H9 (cell line): ENCODE results near the gene SYNPO2. TPM values are rescaled to one million over a fixed set of nuclear protein-coding genes. Genes with fewer than 3 reads are reported as not detected.

Experiments used
- DNase-seq: peaks from one replicate; pipeline ENCODE4 v3.0.0-alpha.2; 2017
- H2AFZ ChIP-seq: one replicate; pipeline ENCODE4 v1.6.1; 2013; ENCODE audit warnings: mild to moderate bottlenecking, low read length, control low read depth, moderate library complexity
- H2AK5ac ChIP-seq: 2 replicates; pipeline ENCODE4 v1.6.1; 2013; ENCODE audit warnings: low read length, control low read depth, mixed read lengths; ENCODE audit not compliant: insufficient read length
- H2BK120ac ChIP-seq: one replicate; pipeline ENCODE4 v1.6.1; 2013; ENCODE audit warnings: low read depth, mild to moderate bottlenecking, low read length, control low read depth, inconsistent platforms; ENCODE audit not compliant: poor library complexity, severe bottlenecking
- H2BK12ac ChIP-seq: 2 replicates; pipeline ENCODE4 v1.6.1; 2013; ENCODE audit warnings: low read length, control low read depth, mixed read lengths, low read depth; ENCODE audit not compliant: insufficient read length
- H2BK15ac ChIP-seq: 2 replicates; pipeline ENCODE4 v1.6.1; 2013; ENCODE audit warnings: low read depth, low read length, control low read depth
- H2BK20ac ChIP-seq: one replicate; pipeline ENCODE4 v1.6.1; 2013; ENCODE audit warnings: low read depth, mild to moderate bottlenecking, low read length, control low read depth, inconsistent platforms; ENCODE audit not compliant: poor library complexity, severe bottlenecking
- H2BK5ac ChIP-seq: 2 replicates; pipeline ENCODE4 v1.6.1; 2013; ENCODE audit warnings: low read length, control low read depth, mixed read lengths; ENCODE audit not compliant: insufficient read length
- H3K14ac ChIP-seq: 2 replicates; pipeline ENCODE4 v1.6.1; 2013; ENCODE audit warnings: low read length, control low read depth; ENCODE audit not compliant: insufficient read depth
- H3K18ac ChIP-seq: 2 replicates; pipeline ENCODE4 v1.6.1; 2013; ENCODE audit warnings: low read depth, mild to moderate bottlenecking, mixed read lengths, low read length, control low read depth; ENCODE audit not compliant: insufficient read length
- H3K23ac ChIP-seq: 2 replicates; pipeline ENCODE4 v1.6.1; 2013; ENCODE audit warnings: low read length, control low read depth, mixed read lengths, low read depth; ENCODE audit not compliant: insufficient read length
- H3K23me2 ChIP-seq: 2 replicates; pipeline ENCODE4 v1.6.1; 2013; ENCODE audit warnings: low read depth, mild to moderate bottlenecking, mixed read lengths, low read length, control low read depth; ENCODE audit not compliant: insufficient read length, poor library complexity, severe bottlenecking
- H3K27ac ChIP-seq: 2 replicates; pipeline ENCODE4 v1.5.1; 2013; ENCODE audit warnings: low read length, control low read depth, mixed read lengths, low read depth; ENCODE audit not compliant: insufficient read length
- H3K27me3 ChIP-seq: 2 replicates; pipeline ENCODE4 v1.6.1; 2013; ENCODE audit warnings: low read length, control low read depth, inconsistent platforms; ENCODE audit not compliant: insufficient read depth
- H3K4ac ChIP-seq: 2 replicates; pipeline ENCODE4 v1.6.1; 2013; ENCODE audit warnings: low read depth, mild to moderate bottlenecking, control low read depth, inconsistent platforms, low read length, moderate library complexity
- H3K4me1 ChIP-seq: 2 replicates; pipeline ENCODE4 v1.6.1; 2013; ENCODE audit warnings: low read length, control low read depth, inconsistent platforms; ENCODE audit not compliant: insufficient read depth
- H3K4me2 ChIP-seq: 2 replicates; pipeline ENCODE4 v1.6.1; 2013; ENCODE audit warnings: low read length, control low read depth, mixed read lengths; ENCODE audit not compliant: insufficient read length, insufficient read depth
- H3K56ac ChIP-seq: 2 replicates; pipeline ENCODE4 v1.6.1; 2013; ENCODE audit warnings: low read depth, mild to moderate bottlenecking, mixed read lengths, low read length, control low read depth; ENCODE audit not compliant: insufficient read length
- H3K79me1 ChIP-seq: 2 replicates; pipeline ENCODE4 v1.6.1; 2013; ENCODE audit warnings: low read depth, mild to moderate bottlenecking, moderate library complexity, low read length, control low read depth, inconsistent platforms; ENCODE audit not compliant: insufficient read depth, poor library complexity, severe bottlenecking
- H3K79me2 ChIP-seq: 2 replicates; pipeline ENCODE4 v1.6.1; 2013; ENCODE audit warnings: low read length, control low read depth, inconsistent platforms; ENCODE audit not compliant: insufficient read depth
- H3K9ac ChIP-seq: 2 replicates; pipeline ENCODE4 v1.6.1; 2013; ENCODE audit warnings: low read length, control low read depth, mixed read lengths; ENCODE audit not compliant: insufficient read length; ENCODE audit errors: extremely low read depth
- H3K9me3 ChIP-seq: one replicate; pipeline ENCODE4 v1.6.1; 2013; ENCODE audit warnings: low read depth, low read length, inconsistent platforms; ENCODE audit not compliant: control insufficient read depth
- H3T11ph ChIP-seq: one replicate; pipeline ENCODE4 v1.6.1; 2013; ENCODE audit warnings: mild to moderate bottlenecking, low read length, control low read depth, inconsistent platforms
- H4K20me1 ChIP-seq: one replicate; pipeline ENCODE4 v1.6.1; 2013; ENCODE audit not compliant: control insufficient read depth, insufficient read length, insufficient read depth
- H4K5ac ChIP-seq: 2 replicates; pipeline ENCODE4 v1.6.1; 2013; ENCODE audit warnings: low read depth, mild to moderate bottlenecking, mixed read lengths, low read length, control low read depth; ENCODE audit not compliant: insufficient read length
- H4K8ac ChIP-seq: replicated peaks from 2 replicates; pipeline ENCODE4 v1.6.1; 2013; ENCODE audit warnings: low read length, control low read depth, mixed read lengths, low read depth; ENCODE audit not compliant: insufficient read length
- H4K91ac ChIP-seq: 2 replicates; pipeline ENCODE4 v1.6.1; 2013; ENCODE audit warnings: low read depth, mild to moderate bottlenecking, moderate library complexity, mixed read lengths, low read length, control low read depth; ENCODE audit not compliant: insufficient read length
- H3K27ac Mint-ChIP-seq, 3 experiments: 2 replicates in 2 of 3; 3 replicates in 1 of 3; pipeline ENCODE4 v1.8.0; 2020 to 2021; ENCODE audit warnings: mixed read lengths in 3 of 3, mild to moderate bottlenecking in 1 of 3, moderate library complexity in 1 of 3
- H3K27me3 Mint-ChIP-seq: 2 replicates; pipeline ENCODE4 v1.8.0; 2021; ENCODE audit warnings: low read depth, mild to moderate bottlenecking, moderate library complexity, mixed read lengths
- H3K36me3 Mint-ChIP-seq, 3 experiments: 2 replicates in 2 of 3; 3 replicates in 1 of 3; pipeline ENCODE4 v1.8.0; 2020 to 2021; ENCODE audit warnings: low read depth in 3 of 3, mixed read lengths in 3 of 3; ENCODE audit not compliant: insufficient read depth in 1 of 3
- H3K4me1 Mint-ChIP-seq, 2 experiments: 2 replicates each; pipeline ENCODE4 v1.8.0; 2020; ENCODE audit warnings: mixed read lengths in 2 of 2
- H3K4me3 Mint-ChIP-seq, 2 experiments: 2 replicates in 1 of 2; 3 replicates in 1 of 2; pipeline ENCODE4 v1.8.0; 2020 to 2021; ENCODE audit warnings: mild to moderate bottlenecking in 2 of 2, mixed read lengths in 2 of 2, moderate library complexity in 1 of 2
- H3K9me3 Mint-ChIP-seq, 2 experiments: 2 replicates in 1 of 2; 3 replicates in 1 of 2; pipeline ENCODE4 v1.8.0; 2020; ENCODE audit warnings: mild to moderate bottlenecking in 2 of 2, mixed read lengths in 2 of 2, moderate library complexity in 1 of 2
- WGBS: extraction: QIAGEN DNeasy Blood & Tissue Kit; methylation state at CpG from one replicate; pipeline ENCODE4 v1.1.7; 2013; ENCODE audit warnings: missing lambda C conversion rate, low lambda C conversion rate, mixed read lengths; ENCODE audit not compliant: insufficient read length; ENCODE audit errors: extremely low coverage; 5-methylcytosine and 5-hydroxymethylcytosine counted together
- total RNA-seq: library from RNA; stranded (reverse); gene quantifications from 2 replicates; pipeline ENCODE4 v1.2.1, GENCODE V29; 2021
- TF ChIP-seq, protein P1 (sequence below): fragments of 200-600 bp; sonication (generic); conservative IDR thresholded peaks from 3 replicates; pipeline ENCODE4 v1.8.0; 2021; ENCODE audit warnings: antibody characterized with exemption, mild to moderate bottlenecking

The SYNPO2 gene
- total RNA-seq, 1 experiment from 2014 or later = 1.1 TPM

DNA sequence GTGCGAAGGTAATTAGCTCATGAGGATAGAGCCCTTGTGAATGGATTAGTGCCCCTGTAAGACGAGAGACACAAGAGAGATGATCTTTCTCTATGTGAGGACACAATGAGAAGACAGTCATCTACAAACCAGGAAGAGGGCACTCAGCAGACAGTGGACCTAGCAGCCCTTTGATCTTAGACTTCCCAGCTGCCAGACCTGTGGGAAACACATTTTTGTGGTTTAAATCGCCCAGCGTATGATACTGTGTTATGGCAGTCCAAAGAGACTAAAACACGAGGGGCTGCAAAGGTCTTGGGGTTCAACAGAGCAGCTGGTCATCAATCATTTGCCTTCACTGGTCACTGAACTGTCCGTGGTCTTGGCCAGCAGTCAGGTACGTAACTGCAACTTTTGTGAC is 9.2 kb upstream of the SYNPO2 start:
- no peak overlapping the region for H2BK120ac ChIP-seq
- no peak overlapping the region for H3K23ac ChIP-seq
- no peak overlapping the region for H3K4ac ChIP-seq
- no peak overlapping the region for H2AK5ac ChIP-seq
- H4K5ac ChIP-seq = no peak overlapping the region
- H3K23me2 ChIP-seq = no peaks in the 10 kb centered on the region
- H3K27me3 Mint-ChIP-seq = no peaks in the 10 kb centered on the region
- H3K18ac ChIP-seq = no peak overlapping the region
- H3K4me3 Mint-ChIP-seq = no peak overlapping the region
- H3T11ph ChIP-seq = no peak overlapping the region
- no peaks in the 10 kb centered on the region for H4K20me1 ChIP-seq
- no peak overlapping the region for H2BK20ac ChIP-seq
- H2BK5ac ChIP-seq = no peak overlapping the region
- no peak overlapping the region for H4K8ac ChIP-seq
- no peak overlapping the region for H3K56ac ChIP-seq
- peaks cover 17 to 20% (median 17%) of the 10 kb centered on the region in 3 experiments for H3K36me3 Mint-ChIP-seq
- H3K27ac Mint-ChIP-seq = no peak overlapping the region
- no peak overlapping the region for H3K4me2 ChIP-seq
- no peak overlapping the region for H2AFZ ChIP-seq
- no peak overlapping the region for H3K27ac ChIP-seq
- no peaks in the 10 kb centered on the region for H3K27me3 ChIP-seq
- no peaks in the 10 kb centered on the region for H3K9me3 ChIP-seq
- peaks cover 5% of the 10 kb centered on the region; the same call in 1 of the 2 replicates for H3K4me1 ChIP-seq
- no peaks in the 10 kb centered on the region for H3K79me1 ChIP-seq
- DNase-seq = no peak
- TF ChIP-seq, protein P1, sequence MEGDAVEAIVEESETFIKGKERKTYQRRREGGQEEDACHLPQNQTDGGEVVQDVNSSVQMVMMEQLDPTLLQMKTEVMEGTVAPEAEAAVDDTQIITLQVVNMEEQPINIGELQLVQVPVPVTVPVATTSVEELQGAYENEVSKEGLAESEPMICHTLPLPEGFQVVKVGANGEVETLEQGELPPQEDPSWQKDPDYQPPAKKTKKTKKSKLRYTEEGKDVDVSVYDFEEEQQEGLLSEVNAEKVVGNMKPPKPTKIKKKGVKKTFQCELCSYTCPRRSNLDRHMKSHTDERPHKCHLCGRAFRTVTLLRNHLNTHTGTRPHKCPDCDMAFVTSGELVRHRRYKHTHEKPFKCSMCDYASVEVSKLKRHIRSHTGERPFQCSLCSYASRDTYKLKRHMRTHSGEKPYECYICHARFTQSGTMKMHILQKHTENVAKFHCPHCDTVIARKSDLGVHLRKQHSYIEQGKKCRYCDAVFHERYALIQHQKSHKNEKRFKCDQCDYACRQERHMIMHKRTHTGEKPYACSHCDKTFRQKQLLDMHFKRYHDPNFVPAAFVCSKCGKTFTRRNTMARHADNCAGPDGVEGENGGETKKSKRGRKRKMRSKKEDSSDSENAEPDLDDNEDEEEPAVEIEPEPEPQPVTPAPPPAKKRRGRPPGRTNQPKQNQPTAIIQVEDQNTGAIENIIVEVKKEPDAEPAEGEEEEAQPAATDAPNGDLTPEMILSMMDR = no peak
- no peak overlapping the region for H2BK15ac ChIP-seq
- peaks cover 19% of the 10 kb centered on the region in 2 experiments for H3K4me1 Mint-ChIP-seq
- peaks cover 15 to 23% of the 10 kb centered on the region in 2 experiments for H3K9me3 Mint-ChIP-seq
- no peaks in the 10 kb centered on the region for H3K79me2 ChIP-seq
- H3K9ac ChIP-seq = no peak overlapping the region
- H4K91ac ChIP-seq = no peak overlapping the region
- no peak overlapping the region for H3K14ac ChIP-seq
- H2BK12ac ChIP-seq = no peak overlapping the region
- no CpG with 5 or more reads among the region's 7 CpGs for WGBS
